NCI-H748 treated with DMSO at 0.1 percent for 48 hours (cell line): ENCODE results near the gene RALGAPB.
"Not testable (repeated sequence)": the region's sequence is repeated elsewhere in the genome, so short reads cannot be mapped to it uniquely, and the experiment has no call there.

Experiments
- DNase-seq: peaks from one replicate; lab custom pipeline; 2025; lab: John Stamatoyannopoulos, UW

RALGAPB gene

GRCh38 chr20:38497246-38497935 lies 24.7 kb downstream of the RALGAPB start:
- no peak for DNase-seq

- no peak for DNase-seq
Measured at GRCh38 chr20:38498909-38499308, 26.3 kb downstream of the RALGAPB start.

GRCh38 chr20:38499366-38499765 lies 26.7 kb downstream of the RALGAPB start:
- no peak for DNase-seq

GRCh38 chr20:38501858-38502436 lies 29.3 kb downstream of the RALGAPB start:
- DNase-seq, result no peak

GRCh38 chr20:38504368-38505090 lies 31.9 kb downstream of the RALGAPB start:
- no peak for DNase-seq

- DNase-seq, result no peak
Measured at GRCh38 chr20:38505091-38505455, 32.4 kb downstream of the RALGAPB start.

GRCh38 chr20:38511726-38512125 lies 39.1 kb downstream of the RALGAPB start:
- not testable (repeated sequence) for DNase-seq

GRCh38 chr20:38514185-38514584 lies 41.5 kb downstream of the RALGAPB start:
- DNase-seq, result no peak

- DNase-seq, result no peak
Measured at GRCh38 chr20:38514947-38515346, 42.3 kb downstream of the RALGAPB start.

- DNase-seq, result no peak
Measured at GRCh38 chr20:38515631-38516030, 43.0 kb downstream of the RALGAPB start.

- DNase-seq, result no peak
Measured at GRCh38 chr20:38519426-38519825, 46.8 kb downstream of the RALGAPB start.

GRCh38 chr20:38520261-38520660 lies 47.6 kb downstream of the RALGAPB start:
- DNase-seq, result no peak

GRCh38 chr20:38523697-38524096 lies 51.1 kb downstream of the RALGAPB start:
- DNase-seq, result no peak

GRCh38 chr20:38528167-38528566 lies 55.5 kb downstream of the RALGAPB start:
- DNase-seq, result no peak

- no peak for DNase-seq
Measured at GRCh38 chr20:38531021-38531420, 58.4 kb downstream of the RALGAPB start.

GRCh38 chr20:38534756-38535155 lies 62.1 kb downstream of the RALGAPB start:
- no peak for DNase-seq

GRCh38 chr20:38536310-38536709 lies 63.7 kb downstream of the RALGAPB start:
- DNase-seq, result no peak

GRCh38 chr20:38537176-38537575 lies 64.5 kb downstream of the RALGAPB start:
- no peak for DNase-seq

GRCh38 chr20:38538789-38539188 lies 66.1 kb downstream of the RALGAPB start:
- no peak for DNase-seq

GRCh38 chr20:38543014-38543906 lies 70.6 kb downstream of the RALGAPB start:
- DNase-seq, result no peak

- DNase-seq, result no peak
Measured at GRCh38 chr20:38545771-38546170, 73.1 kb downstream of the RALGAPB start.
